GM18508 (cell line): ENCODE results near the gene PCED1B.
"Not testable (repeated sequence)": the region's sequence is repeated elsewhere in the genome, so short reads cannot be mapped to it uniquely, and the experiment has no call there.

Source experiments
- ATAC-seq: cut with Tn5 transposase; IDR thresholded peaks from one replicate; pipeline ENCODE4 v1.9.1; 2021; ENCODE audit warnings: moderate number of reproducible peaks; ENCODE audit not compliant: insufficient read depth, unreplicated experiment

The PCED1B gene

DNA sequence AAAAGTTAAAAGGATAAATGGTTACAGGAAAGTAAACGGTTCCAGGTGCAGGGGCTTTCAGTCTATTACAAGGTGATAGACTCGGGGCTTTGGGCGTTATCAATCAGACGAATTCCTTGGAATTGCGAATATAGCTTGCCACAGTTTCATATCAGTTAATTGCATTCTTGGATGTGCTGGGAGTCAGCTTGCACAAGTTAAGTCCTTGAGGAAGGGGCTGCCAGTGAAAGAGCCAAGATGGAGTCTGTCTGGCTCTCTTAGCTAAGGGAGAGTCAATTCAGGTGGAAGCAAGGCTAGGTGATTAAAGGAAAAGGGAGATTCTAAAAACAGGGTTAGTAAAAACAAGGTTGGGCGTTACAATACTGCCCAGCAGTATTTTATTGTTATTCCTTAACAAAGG is 121.8 kb downstream of the PCED1B start:
- not testable (repeated sequence) for ATAC-seq

DNA sequence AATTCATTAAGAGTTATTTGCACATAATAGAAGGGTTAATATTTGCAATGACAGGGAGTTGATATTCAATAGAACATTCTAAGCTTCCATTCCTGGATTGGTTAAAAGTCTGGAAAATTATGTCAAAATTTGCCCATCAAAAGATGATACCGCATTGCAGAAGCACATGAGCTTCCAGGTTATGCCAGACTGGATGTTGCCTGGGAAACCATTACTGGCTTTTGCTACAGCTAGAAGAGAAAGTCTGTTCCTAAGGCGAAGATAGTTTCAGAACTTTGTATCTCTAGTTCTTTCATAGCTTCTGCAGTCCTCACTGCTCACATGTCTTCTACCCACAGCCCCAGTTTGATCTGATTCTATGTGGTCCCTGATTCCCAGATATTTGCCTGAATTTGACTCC is 122.8 kb downstream of the PCED1B start:
- no peak for ATAC-seq

DNA sequence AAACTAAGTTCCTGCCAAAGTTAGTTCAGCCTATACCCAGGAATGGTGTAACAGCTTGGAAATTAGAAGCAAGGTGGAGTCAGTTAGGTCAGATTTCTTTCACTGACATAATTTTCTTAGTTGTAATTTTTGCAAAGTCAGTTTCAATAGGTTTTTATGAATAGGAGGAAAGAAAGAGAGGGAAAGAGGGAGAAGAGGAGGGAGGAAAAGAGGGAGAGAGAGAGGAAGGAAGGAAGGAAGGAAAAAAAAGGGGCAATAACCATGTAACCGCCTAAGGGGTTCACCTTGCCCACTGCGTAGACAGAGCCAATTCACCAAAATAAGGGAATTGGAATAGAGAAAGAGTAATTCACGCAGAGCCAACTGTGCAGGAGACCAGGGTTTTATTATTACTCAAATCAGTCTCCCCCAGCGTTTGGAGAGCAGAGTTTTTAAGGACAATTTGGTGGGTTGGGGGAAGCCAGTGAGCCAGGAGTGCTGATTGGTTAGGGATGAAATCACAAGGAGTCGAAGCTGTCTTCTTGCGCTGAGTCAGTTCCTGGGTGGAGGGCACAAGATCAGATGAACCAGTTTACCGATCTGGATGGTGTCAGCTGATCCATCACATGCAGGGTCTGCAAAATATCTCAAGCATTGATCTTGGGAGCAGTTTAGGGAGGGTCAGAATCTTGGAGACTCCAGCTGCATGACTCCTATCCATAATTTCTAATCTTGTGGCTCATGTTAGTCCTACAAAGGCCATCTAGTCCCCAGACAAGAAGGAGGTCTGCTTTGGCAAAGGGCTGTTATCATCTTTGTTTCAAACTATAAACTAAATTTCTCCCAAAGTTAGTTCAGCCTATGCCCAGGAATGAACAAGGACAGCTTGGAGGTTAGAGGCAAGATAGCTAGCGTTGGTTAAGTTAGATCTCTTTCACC is 126.4 kb downstream of the PCED1B start:
- ATAC-seq, result no peak

DNA sequence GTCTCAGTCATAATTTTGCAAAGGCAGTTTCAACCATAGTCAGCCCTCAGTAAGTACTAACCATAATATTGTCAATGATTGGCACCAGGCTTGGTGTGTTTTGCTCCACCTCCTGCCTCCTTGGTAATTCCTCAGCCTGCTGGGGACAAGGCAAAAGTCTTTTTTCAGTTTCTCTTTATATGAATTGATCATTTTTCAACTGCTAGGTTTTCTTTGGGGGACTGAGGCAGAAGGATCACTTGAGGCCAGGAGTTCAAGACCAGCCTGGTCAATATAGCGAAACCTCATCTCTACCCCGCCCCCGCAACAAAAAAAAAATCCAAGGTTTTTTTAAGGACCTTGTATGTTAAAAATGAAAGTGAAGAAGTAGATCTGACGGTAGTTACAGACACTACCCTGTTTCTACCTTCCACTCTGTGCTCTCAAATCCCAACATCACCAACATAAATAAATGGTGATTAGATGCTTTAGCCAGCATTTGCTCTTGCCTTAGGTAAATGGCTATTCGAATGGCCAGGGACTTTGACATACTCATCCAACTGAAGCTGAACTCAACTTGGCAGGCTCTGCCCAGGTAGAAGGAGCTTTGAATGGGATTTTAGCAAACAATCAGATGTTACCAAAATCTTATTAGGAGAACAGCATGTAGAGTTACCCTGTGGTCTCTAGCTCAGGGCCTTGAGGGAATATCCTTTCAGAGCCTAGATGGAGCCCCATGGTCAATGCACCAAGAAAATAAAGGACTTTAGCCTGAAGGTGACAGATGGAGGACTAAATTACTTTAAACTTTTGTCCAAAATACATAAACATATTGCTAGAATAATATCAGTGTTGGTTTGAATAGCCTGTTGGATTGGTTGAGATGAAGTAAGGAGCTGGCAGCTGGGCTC is 127.3 kb downstream of the PCED1B start:
- ATAC-seq, result no peak

DNA sequence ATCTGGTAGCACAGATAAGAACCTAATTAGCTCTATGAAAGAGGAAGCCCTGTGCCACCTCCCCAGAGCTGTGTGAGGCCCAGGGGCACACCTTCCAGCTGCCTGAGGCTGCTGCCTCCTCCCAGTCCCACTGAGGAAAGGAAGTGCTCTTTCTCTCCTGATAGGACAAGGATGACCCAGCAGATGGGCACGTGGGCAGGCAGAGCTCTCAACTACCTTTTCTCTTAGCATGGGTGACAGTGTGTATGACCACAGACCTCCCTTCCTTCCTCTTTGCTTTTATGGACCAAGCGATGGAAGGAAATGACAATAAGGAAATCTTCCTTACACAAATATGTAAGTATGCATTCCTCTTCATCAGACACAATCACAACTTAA is 127.9 kb downstream of the PCED1B start:
- ATAC-seq, result peak; percentile 32

DNA sequence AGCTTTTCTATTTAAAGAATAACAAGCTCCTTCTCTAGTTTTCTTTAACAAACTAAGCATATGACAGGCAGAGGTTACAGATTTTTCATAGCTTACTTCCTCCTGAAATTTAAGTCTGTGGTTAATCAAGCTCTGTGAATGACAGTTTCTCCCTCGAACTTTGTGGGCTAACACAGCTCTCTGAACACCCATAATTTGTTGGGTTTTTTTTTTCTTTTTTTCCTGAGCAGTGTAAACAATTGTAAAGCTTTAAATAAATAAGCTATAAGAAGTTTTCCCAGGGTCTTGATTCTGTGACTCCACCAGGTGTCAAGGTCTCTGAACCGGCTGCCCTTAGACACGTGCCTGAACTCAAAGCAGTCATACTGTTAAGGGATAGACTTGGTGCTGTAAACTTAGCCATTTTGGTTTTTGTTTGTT is 128.4 kb downstream of the PCED1B start:
- ATAC-seq, result peak; percentile 30

DNA sequence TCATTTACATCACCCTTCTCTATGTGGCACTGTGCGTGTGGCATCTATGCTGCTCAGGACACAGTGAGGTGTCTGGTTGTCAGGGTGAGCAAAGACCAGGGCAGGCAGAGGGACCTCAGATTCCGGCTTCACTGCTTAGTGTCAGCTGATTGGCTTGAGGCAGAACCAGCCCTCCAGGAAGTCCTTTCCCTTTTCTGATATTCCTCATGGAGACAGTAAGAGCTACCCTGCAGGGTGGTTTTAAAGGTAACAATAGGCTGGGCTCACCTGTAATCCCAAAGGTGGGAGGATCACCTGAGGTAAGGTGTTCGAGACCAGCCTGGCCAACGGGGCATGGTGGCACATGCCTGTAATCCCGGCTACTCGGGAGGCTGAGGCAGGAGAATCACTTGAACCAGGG is 129.6 kb downstream of the PCED1B start:
- ATAC-seq, result no peak

DNA sequence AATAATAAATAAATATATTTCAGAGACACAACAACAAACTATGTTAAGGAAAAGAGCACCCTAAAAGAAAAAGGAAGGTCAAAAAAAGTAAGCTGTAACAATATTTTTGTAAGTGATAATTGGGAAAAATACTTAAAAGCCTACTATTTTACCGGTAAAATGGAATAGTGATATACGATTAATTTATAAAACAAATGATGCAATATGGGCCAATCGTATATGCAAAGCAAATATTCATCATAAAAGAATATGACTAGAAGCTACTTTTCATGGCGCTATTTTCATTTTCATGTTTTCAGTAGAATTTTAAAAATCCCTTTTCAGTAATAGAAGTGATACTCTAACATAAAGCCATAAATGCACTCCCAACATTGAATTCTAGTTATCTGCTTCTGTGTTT is 131.4 kb downstream of the PCED1B start:
- ATAC-seq, result no peak

DNA sequence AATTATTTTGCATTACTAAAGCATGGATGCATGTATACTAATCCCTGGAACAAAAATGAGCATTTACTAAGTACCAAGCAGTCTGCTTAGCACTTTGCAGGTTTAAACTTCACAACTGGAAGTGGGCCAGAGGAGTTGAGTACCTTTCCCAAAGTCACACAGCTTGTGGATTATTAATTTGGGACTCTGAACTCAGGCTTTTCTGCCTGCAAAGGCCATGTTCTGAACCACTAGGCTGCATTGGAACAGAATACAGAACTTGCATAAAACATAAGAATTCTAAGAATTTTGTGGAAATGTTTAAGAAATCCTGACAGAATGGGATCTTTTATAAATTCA is 133.2 kb downstream of the PCED1B start:
- ATAC-seq, result no peak

DNA sequence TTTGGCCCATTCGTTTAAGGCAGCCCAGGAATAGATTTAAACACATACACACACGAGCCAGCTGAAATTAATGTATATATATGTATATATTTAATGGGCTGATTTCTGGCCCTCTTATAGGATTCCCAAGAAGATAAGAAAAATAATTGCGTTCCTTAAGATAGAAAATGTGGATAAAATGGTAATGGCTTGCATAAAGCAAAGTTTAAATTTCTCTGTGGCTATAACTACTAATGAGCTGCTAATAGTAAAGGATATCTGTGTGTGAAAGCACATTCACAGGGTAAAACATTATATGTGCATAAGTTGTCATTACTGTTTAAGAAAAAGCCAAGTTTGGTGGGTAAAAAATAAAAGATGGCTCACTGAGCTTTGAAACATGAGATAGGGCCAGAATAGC is 134.0 kb downstream of the PCED1B start:
- no peak for ATAC-seq

DNA sequence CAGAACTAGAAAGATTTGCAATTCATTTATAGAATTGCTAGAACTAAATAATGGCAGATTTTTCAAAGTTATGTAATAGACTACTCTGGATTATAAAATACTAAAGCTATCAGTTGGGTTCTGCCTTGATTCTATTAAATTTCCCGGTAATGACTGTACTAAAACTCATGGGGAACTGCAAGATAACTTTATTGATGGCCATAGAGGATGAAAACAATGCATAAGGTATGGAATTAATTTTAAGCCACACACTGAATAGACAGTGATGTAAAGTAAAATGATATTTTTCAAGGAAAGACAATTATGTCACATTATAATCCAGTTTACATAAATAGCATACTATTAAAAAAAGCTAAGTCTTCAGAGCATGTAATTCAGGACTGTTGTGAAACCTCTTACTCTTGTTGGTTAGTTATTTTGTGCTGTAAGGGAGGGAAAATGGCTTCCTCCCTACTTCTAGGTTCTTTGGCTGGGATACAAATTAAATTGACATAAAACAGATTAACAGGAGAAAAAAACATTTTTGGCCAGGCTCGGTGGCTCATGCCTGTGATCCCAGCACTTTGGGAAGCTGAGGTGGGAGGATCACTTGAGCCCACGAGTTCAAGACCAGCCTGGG is 134.7 kb downstream of the PCED1B start:
- ATAC-seq, result no peak

DNA sequence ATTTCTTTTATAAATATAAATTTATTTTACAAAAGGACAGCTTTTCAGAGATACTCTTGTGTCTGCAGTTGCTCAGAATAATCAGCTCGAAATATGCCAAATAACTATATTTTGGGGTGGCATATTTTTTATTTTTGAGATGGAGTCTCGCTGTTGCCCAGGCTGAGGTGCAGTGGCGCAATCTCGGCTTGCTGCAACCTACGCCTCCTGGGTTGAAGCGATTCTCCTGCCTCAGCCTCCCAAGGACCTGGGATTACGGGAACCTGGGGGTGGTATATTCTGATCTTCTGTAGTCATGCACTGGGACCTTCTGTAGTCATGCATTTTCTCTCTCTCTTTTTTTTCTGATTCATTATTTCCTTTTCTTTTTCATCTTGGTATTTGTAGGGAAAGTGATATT is 135.3 kb downstream of the PCED1B start:
- ATAC-seq, result no peak

DNA sequence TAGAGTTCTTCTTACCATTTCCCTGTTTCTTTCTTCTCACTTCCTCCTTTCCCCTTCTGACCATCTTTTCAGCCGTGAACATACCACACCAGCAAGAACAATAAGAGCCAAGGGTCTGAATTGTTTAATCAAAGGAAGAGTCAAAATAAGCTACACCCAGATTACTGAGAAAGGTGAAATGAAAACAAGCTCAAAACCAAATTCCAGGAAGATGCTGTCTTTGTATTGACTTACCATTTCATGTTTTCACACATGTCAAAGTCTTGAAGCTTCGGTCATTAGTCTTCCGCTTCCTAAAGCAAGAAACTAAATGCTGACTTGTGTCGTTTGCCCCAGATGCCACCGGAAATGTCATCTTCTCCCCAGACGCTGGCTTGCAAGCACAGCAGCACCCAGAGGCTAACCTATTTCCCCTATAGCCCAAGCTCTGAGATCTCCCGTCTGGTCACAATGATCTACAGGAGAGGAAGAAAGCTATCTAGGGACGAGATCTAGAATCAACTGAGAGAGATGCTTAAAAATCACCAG is 136.8 kb downstream of the PCED1B start:
- ATAC-seq, result peak; percentile 45

DNA sequence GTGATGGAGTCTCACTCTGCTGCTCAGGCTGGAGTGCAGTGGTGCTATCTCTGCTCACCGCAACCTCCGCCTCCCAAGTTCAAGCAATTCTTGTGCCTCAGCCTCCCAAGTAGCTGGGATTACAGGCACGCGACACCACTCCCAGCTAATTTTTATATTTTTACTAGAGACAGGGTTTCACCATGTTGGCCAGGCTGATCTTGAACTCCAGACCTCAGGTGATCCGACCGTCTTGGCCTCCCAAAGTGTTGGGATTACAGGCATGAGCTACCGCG is 138.1 kb downstream of the PCED1B start:
- not testable (repeated sequence) for ATAC-seq

DNA sequence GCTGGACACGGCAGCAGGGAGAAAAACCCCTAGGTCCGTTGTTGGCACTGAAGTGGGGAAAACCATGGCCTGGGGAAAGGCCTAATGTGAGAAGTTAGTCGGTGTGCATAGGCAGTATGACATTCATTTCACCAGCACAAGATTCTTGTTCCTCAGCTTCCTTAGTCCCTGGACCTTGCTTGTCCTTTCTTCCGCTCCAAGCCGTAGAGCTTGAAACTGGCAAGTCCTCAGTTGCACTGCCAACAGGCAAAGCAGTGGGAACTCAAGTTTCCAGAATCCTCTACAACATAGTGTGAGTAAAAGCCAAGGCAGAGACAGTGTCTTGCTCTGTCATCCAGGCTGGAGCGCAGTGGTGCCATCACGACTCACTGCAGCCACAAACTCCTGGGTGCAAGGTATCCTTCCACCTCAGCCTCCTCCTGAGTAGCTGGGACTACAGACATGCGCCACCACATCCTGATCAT is 138.8 kb downstream of the PCED1B start:
- ATAC-seq, result no peak

DNA sequence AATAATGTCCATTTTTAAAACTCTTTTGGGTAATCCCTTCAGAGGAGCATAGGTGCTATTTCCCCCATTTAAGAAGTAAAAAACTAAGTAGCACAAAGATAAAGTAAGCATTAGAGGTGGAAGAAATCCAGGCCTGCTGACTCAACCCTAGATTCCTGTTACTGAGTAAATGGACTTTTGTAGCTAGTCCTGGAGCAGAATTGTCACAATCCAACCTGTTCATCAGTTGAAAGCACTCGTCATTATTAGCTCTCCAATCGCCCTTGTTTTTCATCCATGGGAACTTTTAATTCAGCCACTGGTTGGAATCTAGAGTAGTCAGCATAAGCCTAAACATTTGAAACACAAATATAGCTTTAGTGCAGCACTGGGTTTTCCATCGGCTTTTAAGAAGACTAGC is 139.8 kb downstream of the PCED1B start:
- no peak for ATAC-seq

DNA sequence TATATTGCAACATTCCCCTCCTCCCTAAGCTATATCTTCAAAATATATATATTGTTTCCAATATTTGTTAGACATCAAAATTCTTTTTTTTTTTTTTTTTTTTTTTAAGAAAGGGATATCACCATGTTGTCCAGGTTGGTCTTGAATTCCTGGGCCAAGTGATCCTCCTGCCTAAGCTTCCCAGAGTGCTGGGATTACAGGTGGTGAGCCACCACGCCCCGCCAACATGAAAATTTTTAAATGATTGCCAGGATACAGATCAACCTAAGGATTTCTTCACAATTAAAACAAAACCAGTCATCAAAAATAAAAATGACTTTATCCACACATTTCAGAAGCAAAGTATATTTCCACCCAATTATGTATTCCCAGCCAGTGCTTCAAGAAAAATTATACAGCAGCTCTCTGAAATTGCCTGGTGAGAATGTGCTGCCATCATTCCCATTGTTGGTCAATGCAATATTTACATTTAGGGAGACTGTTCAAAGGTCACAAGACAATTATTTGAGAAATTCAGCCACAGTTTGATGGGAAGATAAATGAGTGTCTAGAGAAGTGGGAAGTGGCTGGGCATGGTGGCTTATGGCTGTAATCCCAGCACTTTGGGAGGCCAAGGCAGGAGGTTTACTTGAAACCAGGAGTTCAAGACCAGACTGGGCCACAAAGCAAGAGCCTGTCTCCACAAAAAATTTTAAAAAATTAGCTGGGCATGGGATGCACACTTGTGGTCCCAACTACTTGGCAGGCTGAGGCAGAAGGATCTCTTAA is 142.0 kb downstream of the PCED1B start:
- ATAC-seq, result no peak

DNA sequence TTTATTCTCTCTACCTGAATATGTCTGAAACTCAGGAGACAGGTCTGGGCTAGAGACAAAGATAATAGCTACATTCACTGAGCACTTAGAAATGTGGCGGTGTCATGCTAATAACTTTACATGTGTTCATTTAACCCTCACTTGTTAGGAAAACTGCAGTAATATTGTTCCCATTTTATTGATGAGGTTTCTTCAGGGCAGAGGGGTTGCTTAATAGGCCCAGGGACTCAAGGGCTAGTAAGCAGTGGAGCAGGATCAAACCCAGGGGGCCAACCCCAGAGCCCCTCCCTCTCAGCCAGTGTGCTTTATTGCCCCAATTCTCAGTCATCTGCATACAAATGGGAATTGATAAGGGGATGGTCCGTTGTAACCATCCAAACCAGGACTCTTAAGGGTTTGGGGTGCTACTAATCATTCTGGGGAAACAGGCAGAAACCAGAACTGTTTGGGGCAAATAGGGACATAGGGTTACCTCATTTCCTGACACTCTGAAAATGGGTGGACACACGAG is 143.2 kb downstream of the PCED1B start:
- ATAC-seq, result no peak

DNA sequence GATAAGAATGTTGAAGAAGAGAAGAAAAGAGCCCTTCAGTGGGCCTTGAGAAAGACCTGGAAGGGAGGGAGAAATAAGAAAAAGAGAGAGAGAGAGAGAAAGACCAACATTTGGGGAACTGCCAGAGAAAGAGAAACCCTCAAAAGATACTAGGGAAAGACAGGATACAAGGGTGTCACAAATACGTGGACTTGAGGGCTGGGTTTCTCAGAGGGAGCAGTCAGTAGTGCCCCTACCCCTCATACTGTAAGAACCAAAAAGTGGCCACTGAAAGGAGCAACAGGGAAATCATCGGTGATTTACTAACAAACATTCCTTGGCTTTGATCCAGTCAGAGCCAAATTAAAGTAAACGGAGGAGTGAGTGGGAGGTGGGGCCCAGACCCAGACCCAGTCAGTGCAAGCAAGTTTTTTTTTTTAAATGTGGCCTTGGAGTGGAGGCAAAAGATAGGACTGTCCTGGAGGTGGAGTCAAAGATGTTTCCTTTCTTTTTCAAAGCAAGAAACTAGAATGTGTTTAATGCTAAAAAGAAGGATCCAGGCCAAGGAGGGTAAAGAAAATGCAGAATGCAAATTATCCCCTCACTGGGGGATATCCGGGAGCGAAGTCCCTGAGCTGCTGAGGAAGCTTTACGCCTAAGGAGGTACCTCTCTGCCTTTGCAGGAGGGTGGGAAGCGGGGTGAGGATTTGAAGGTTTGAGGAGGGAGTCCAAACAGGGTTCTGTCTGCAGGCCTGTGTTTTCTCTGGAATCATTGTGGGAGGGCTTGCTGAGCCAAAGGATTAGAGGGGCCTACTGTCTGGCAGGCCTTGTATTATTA is 143.8 kb downstream of the PCED1B start:
- ATAC-seq, result no peak
